ENCODE results near the gene F3.
A peak's percentile ranks its signal among the peaks of the same experiment; 100 is the strongest.

F3 gene

GRCh38 chr1:94542088-94542870 lies 720 bp upstream of the F3 start:
- DNase-seq (ENCODE audit: low spot score): peak; percentile 31
- TF ChIP-seq CTCF (IDR thresholded peaks at IDR 0.05; ENCODE audit: extremely low read depth, missing control alignments): no peak

- DNase-seq (ENCODE audit: low spot score): no peak
- TF ChIP-seq CTCF (IDR thresholded peaks at IDR 0.05; ENCODE audit: extremely low read depth, missing control alignments): no peak
These were observed 916 bp downstream of the F3 start for GRCh38 chr1:94540440-94541245.

GRCh38 chr1:94539496-94539895 lies 2.1 kb downstream of the F3 start:
- no peak for TF ChIP-seq CTCF (IDR thresholded peaks at IDR 0.05; ENCODE audit: extremely low read depth, missing control alignments)

GRCh38 chr1:94538243-94538827 lies 3.2 kb downstream of the F3 start:
- DNase-seq (ENCODE audit: low spot score): no peak
- no peak for TF ChIP-seq CTCF (IDR thresholded peaks at IDR 0.05; ENCODE audit: extremely low read depth, missing control alignments)

More at GRCh38 chr1:94539496-94539895, 2.1 kb downstream of the F3 start:
- DNase-seq (ENCODE audit: low spot score): no peak

GRCh38 chr1:94537254-94537653 lies 4.3 kb downstream of the F3 start:
- no peak for DNase-seq (ENCODE audit: low spot score)
- TF ChIP-seq CTCF (IDR thresholded peaks at IDR 0.05; ENCODE audit: extremely low read depth, missing control alignments): no peak

- no peak for DNase-seq (ENCODE audit: low spot score)
- no peak for TF ChIP-seq CTCF (IDR thresholded peaks at IDR 0.05; ENCODE audit: extremely low read depth, missing control alignments)
These were observed 5.7 kb downstream of the F3 start for GRCh38 chr1:94535879-94536278.

- no peak for DNase-seq (ENCODE audit: low spot score)
- TF ChIP-seq CTCF (IDR thresholded peaks at IDR 0.05; ENCODE audit: extremely low read depth, missing control alignments): no peak
These were observed 6.5 kb downstream of the F3 start for GRCh38 chr1:94535095-94535494.
